Brain microvascular endothelial cell (primary cell): ENCODE data around the gene ADGRF3.
"Not testable (repeated sequence)": the region's sequence is repeated elsewhere in the genome, so short reads cannot be mapped to it uniquely, and the experiment has no call there.

Experiments used
- DNase-seq: peaks from one replicate; pipeline ENCODE4 v3.0.0-alpha.2; 2020
- H3K27ac ChIP-seq: fragments of 250-450 bp; sonication (Bioruptor Pico); 2 replicates; pipeline ENCODE4 v1.5.1; 2020; ENCODE audit warnings: mild to moderate bottlenecking, moderate library complexity
- H3K27me3 ChIP-seq: fragments of 250-450 bp; sonication (Bioruptor Pico); replicated peaks from 2 replicates; pipeline ENCODE4 v1.5.1; 2020; ENCODE audit warnings: mild to moderate bottlenecking
- H3K36me3 ChIP-seq: fragments of 250-450 bp; sonication (Bioruptor Pico); replicated peaks from 2 replicates; pipeline ENCODE4 v1.5.1; 2020; ENCODE audit warnings: mild to moderate bottlenecking
- H3K4me3 ChIP-seq: 2 replicates; pipeline ENCODE4 v1.5.1; 2011; ENCODE audit warnings: low read depth, mild to moderate bottlenecking, control low read depth, low read length, moderate library complexity
- in situ Hi-C: cut with HindIII; loops from 2 replicates; pipeline ENCODE4 v1.10.0; 2017; ENCODE audit warnings: low sequenced_read_pairs, low pct_ligation_motif_present
- TF ChIP-seq, protein P1 (sequence below): IDR thresholded peaks from 2 replicates; pipeline ENCODE4 v1.5.1; 2011; ENCODE audit warnings: low read depth, mild to moderate bottlenecking, moderate library complexity, low read length, control low read depth, inconsistent platforms; ENCODE audit errors: missing control alignments

The ADGRF3 gene

DNA sequence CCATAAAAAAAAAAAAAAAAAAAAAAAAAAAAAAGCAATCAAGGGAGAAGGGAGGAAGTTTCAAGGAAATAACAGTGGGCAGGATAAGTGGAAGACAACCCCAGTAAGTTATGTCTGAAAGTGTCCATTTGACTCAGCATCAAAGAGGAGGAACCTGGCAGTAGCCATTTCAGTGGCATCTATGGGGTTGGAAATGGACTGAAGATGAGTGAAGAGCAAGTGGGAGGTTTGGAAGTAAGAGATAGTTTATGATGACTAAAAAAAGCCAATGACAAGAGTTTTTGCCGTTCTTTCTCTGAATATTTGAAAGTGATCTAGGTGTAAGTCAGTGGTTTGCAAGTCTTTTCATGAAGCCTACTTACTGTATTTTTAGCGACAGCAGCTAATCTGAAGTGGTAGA, 9.9 kb downstream of the ADGRF3 start:
- DNase-seq, result no peak
- Histone ChIP-seq H3K4me3 (no peak overlapping the region), H3K27me3 (no peaks in the 10 kb centered on the region), H3K27ac (no peak overlapping the region), H3K36me3 (no peaks in the 10 kb centered on the region)
- in situ Hi-C loops, result no loop called here
- TF ChIP-seq, protein P1, sequence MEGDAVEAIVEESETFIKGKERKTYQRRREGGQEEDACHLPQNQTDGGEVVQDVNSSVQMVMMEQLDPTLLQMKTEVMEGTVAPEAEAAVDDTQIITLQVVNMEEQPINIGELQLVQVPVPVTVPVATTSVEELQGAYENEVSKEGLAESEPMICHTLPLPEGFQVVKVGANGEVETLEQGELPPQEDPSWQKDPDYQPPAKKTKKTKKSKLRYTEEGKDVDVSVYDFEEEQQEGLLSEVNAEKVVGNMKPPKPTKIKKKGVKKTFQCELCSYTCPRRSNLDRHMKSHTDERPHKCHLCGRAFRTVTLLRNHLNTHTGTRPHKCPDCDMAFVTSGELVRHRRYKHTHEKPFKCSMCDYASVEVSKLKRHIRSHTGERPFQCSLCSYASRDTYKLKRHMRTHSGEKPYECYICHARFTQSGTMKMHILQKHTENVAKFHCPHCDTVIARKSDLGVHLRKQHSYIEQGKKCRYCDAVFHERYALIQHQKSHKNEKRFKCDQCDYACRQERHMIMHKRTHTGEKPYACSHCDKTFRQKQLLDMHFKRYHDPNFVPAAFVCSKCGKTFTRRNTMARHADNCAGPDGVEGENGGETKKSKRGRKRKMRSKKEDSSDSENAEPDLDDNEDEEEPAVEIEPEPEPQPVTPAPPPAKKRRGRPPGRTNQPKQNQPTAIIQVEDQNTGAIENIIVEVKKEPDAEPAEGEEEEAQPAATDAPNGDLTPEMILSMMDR, result no peak

DNA sequence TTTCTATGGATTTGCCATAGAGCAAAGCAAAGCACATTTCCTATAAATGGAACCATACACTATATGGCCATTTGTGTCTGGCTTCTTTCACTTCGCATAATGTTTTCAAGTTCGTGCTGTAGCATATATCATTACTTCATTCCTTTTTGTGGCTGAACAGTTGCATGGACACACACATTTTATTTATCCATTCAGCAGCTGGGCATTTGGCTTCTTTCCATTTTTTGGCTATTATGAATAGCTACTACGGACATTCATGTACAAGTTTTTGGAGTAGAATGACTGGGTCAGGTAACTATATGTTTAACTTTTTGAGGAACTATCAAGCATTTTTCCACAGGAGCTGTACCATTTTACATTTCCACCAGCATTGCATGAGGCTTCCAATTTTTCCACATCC, 11.4 kb downstream of the ADGRF3 start:
- in situ Hi-C loops, result no loop called here
- H3K27me3 ChIP-seq, result no peaks in the 10 kb centered on the region
- no peak overlapping the region for H3K27ac ChIP-seq
- no peak for DNase-seq
- H3K4me3 ChIP-seq, result no peak overlapping the region
- TF ChIP-seq, protein P1, result no peak
- H3K36me3 ChIP-seq, result no peaks in the 10 kb centered on the region

DNA sequence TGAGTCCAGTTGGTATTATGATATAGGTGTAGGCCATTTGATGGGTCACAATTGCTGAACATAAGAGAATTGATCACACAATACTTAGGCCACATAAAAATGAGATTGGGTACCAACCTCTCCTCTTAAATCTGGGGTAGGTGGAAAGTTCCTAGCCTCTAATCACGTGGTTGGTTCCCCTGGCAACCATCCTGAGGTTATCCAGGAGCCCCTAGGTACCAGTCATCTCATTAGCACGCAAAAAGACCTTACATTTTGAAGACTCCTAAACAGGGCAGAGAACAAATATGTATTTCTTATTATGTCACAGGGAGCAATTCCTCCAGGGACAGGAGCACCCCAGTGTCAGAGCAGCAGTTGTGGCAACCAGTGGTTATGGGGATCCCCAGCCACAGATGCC, 13.3 kb downstream of the ADGRF3 start:
- TF ChIP-seq, protein P1, result no peak
- H3K27ac ChIP-seq, result no peak overlapping the region
- in situ Hi-C loops, result no loop called here

DNA sequence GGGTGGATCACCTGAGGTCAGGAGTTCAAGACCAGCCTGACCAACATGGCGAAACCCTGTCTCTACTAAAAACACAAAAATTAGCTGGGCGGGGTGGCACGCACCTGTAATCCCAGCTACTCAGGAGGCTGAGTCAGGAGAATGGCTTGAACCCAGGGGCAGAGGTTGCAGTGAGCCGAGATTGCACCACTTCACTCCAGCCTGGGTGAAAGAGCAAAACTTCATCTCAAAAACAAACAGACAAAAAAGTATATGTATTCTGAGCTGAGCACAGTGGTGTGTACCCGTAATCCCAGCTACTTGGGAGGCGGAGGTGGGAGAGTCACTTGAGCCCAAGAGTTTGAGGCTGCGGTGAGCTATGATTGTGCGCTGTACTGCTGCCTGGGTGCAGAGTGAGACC, 15.3 kb downstream of the ADGRF3 start:
- H3K36me3 ChIP-seq, H3K27ac ChIP-seq, in situ Hi-C loops, H3K4me3 ChIP-seq, DNase-seq, H3K27me3 ChIP-seq: not testable (repeated sequence)

More for the DNA sequence above, 13.3 kb downstream of the ADGRF3 start:
- H3K36me3 ChIP-seq, result no peaks in the 10 kb centered on the region
- DNase-seq, result no peak
- H3K27me3 ChIP-seq, result no peaks in the 10 kb centered on the region
- H3K4me3 ChIP-seq, result no peak overlapping the region

DNA sequence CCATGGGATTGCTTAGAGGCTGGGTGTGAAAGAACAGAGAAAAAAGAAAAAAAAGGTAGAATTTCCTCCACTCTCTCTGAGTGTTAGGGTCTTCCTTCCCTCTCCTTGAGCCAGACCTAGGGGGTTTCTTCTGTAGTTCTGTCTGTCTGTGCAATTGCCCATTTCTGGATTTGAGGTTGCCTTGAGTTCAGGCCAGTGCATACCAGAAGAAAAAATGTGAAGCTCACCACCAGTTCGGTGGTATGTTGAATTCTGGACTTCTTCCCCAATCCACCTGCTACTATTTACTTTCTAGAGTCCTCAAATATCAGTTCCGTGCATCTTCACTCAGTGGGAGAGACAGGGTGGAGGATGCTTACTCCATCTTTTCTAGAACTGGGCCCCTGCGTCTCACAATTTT, 16.0 kb downstream of the ADGRF3 start:
- no peak for DNase-seq
- no peak overlapping the region for H3K4me3 ChIP-seq
- TF ChIP-seq, protein P1, result no peak
- no peaks in the 10 kb centered on the region for H3K27me3 ChIP-seq
- H3K27ac ChIP-seq, result no peak overlapping the region
- in situ Hi-C loops, result no loop called here
- H3K36me3 ChIP-seq, result no peaks in the 10 kb centered on the region

DNA sequence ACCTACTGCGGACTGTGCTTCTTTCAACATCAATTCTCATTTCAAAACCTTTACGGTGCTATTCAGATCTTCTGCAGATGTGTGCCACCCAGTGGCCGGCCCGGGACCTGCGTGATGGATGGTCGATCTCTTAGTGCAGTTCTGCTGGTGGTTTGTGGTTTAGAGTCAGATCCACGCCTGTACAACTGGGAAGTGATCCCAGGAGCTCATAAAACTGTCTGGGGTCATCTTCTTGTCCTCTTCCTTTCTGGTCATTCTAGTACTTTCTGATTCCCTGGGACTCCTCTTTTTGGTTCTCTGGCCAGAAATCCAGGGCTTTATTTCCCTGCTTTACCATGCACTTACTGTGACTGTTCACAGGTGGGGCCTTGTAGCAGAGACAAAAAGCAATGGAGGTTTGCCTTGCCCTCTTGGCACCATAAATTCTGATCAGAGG, 16.5 kb downstream of the ADGRF3 start:
- TF ChIP-seq, protein P1, result peak; percentile 94
- in situ Hi-C loops, result no loop called here
- Histone ChIP-seq H3K27me3 (no peaks in the 10 kb centered on the region), H3K36me3 (no peaks in the 10 kb centered on the region), H3K4me3 (no peak overlapping the region), H3K27ac (no peak overlapping the region)
- peak; percentile 85 for DNase-seq

DNA sequence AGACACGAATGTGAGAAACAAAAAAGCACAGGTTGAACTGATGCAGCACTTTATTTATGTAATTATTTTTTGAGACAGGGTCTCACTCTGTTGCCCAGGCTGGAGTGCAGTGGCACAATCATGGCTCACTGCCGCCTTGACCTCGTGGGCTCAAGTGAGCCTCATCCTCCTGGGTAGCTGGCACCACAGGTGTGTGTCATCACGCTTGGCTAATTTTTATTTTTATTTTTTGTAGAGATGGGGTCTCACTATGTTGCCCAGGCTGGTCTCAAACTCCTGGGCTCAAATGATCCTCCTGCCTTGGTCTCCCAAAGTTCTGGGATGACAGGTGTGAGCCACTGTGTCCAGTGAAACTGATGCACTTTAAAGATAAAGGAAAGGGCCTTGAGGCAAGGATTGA, 17.5 kb downstream of the ADGRF3 start:
- H3K27ac ChIP-seq, DNase-seq, H3K27me3 ChIP-seq, in situ Hi-C loops, H3K4me3 ChIP-seq, H3K36me3 ChIP-seq: not testable (repeated sequence)
